Measurements from ENCODE around the gene SH3PXD2B.
"Not testable (repeated sequence)": the region's sequence is repeated elsewhere in the genome, so short reads cannot be mapped to it uniquely, and the experiment has no call there.

The SH3PXD2B gene

DNA sequence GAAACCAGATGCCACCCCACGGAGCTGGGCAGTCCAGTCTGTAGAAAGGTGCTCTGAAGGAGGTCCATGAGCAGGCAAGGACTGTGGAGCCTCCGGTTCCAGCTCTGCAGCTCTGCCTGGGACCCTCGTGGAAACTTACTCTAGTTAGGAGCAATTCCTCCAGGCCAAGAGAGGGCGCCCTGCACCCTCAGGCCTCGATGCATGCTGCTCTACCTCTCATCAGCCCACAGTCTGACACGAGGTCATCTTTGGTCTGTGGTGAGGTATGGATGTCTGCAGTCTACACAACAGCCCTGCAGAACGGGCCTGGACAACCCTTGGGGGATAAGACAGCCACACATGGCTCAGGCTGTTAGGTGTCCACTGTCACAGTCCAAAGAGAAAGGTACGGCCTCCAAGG lies 120.1 kb downstream of the SH3PXD2B start:
- peak in 1 of 2 donors; percentile 5 for DNase-seq

DNA sequence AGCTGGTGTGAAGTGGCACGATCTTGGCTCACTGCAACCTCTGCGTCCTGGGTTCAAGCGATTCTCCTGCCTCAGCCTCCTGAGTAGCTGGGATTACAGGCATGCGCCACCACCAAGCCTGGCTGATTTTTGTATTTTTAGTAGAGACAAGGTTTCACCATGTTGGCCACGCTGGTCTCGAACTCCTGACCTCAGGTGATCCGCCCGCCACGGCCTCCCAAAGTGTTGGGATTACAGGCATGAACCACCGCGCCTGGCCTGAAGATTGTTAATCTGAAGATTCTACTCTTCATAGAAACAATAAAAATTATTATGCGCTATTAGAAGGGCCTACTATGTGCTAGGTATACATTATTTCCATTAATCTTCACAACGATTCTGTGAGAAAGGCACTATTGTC lies 127.4 kb downstream of the SH3PXD2B start:
- not testable (repeated sequence) for DNase-seq

DNA sequence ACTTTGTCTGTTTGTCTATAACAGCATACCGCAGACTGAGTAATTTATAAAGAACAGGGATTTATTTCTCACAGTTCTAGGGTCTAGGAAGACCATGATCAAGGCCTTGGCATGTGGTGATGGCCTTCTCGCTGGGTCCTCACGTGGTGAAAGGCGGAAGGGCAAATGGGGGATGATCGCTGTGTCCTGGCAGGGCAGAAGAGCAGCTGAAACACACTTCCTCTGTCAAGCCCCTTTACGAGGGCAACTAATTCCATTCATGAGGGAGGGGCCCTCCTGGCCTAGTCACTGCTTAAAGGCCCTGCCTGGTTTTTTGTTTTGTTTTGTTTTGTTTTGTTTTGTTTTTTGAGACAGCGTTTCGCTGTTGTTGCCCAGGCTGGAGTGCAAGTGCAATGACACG lies 128.9 kb downstream of the SH3PXD2B start:
- no peak for DNase-seq

DNA sequence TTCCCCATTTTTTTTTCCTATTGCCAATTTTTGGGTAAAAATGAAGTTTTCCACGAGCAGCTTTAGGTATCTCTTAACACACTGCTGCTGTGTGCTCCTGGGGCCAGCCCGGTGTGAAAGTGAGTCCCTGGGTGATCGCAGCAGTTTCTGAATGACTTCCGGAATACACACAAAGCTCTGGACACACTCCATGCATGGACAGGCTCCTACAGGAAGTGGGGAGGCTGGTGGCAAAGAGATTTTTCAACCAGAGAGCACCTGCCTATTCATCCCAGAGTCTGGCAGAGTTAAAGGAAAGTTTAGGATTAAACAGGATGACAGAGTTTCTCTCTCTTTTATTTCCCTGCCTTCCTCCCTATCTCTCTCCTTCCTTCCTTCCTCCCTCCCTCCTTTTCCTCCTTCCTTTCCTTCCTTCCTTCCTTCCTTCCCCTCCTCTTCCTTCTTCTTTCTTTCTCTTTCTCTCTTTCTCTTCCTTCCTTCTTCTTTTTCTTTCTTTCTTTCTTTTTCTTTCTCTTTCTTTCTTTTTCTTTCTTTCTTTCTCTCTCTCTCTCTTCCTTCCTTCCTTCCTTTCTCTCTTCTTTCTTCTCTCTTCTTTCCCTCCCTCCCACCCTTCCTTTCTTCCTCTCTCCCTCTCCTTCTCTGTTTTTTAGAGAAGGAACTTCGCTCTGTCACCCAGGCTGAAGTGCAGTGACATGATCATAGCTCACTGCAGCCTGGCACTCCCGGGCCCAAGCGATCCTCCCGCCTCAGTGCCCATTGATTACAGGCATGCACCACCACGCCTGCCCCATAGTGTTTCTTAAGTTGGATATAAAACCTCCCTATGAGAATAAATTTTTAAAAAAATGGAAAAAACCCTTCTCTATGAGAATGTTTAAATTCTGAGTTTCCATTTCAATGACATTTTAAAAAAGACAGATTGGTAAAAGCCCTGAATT lies 132.0 kb downstream of the SH3PXD2B start:
- no peak for DNase-seq

DNA sequence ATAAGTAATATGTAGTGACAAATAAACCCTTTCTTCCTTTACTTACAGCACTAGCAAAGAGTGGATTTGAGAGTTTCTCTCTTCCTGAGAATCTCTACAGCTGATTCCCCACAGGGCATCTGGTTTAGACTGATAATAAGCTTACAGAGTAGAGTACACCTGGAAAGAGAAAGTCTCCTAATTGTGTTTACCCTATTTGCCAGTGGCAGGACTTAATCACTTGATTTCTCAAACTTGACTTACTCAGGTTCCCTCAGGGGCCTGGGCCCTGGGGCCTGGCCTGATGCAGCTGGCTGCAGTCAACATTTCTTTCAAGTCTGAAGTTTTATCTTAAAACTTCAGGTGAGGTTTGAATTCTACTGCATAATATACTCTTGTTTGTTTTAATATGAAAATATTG lies 132.7 kb downstream of the SH3PXD2B start:
- no peak for DNase-seq

DNA sequence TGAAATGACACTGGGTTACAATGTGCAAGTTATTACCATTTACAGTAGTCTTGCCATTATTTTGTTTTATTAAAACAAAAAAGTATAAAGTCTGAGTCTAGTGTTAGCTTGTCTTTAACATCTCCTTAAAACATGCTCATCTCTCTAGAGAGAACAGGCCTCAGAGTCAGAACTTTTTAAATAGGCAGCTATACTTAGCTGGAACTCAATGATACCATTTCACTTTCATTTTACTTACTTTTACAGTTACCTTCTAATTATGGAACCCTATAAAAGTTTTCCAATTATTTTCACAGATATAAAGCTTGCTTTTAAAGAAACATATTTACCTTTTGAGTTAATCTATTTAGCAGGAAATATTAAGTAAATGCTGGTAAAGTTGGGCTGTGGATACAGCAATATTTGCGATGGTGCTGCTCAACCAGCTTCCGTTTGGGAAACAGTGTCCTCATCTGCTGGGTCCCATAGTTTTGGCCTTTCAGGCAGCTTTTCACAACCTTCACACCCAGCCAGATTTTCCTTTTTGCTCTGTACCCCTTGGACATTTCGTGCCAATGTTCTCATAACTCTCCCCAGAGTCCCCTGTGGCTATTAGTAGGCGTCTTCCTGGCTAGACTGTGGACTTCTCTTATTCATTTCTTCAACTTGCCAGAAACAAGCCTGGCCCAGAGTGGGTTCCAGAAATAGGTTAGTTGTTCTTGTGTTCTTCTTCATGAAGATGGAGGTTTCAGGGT lies 134.4 kb downstream of the SH3PXD2B start:
- no peak for DNase-seq

DNA sequence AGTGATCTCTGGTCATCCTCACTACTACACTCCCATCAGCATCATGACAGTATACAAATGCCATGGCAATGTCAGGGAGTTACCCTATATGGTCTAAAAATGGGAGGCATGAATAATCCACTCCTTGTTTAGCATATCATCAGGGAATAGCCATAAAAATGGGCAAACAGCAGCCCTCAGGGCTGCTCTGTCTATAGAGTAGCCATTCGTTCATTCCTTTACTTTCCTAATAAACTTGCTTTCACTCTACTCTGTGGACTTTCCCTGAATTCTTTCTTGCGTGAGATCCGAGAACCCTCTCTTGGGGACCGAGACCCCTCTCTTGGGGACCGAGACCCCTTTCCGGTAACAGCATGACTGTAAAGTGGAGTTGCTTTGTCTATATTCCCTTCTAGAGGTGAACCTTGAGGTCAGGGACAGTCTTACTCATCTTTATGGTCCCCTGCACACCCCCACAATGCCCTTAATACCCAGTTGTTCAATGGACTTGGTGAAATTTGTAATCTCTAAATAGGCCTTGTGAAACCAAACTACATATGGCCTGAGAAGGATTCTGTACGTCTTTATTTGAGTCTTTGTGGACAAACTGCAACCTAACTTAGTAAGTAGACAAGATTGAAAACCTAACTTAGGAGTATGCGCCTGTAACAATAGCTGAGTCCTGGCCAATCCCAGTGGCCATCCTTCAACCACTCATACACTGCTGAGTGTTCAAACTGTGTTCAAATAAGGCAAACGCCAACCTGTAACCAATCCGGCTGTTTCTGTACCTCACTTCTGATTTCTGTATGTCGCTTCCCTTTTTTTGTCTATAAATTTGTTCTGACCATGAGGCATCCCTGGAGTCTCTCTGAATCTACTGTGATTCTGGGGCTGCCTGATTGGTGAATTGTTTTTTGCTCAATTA lies 138.5 kb downstream of the SH3PXD2B start:
- DNase-seq = no peak

DNA sequence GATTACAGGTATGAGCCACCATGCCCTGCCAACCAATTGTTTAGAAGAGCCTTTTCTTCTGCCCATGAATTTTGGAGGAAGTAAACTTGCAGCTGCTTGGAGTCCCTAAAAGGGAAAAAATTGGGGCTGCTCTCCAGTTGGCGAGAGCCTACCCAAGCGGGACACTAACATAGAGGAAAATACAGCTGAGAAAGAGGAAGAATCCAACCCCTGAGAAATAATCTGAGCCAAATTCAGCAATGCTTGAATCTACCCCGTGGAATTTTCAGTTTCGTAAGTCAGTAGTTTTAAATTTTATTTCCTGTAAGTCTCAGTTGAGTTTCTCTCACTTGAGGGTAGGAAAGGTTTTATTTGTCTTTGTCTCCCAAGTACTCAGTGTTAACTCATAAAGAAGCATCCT lies 140.4 kb downstream of the SH3PXD2B start:
- DNase-seq = no peak

DNA sequence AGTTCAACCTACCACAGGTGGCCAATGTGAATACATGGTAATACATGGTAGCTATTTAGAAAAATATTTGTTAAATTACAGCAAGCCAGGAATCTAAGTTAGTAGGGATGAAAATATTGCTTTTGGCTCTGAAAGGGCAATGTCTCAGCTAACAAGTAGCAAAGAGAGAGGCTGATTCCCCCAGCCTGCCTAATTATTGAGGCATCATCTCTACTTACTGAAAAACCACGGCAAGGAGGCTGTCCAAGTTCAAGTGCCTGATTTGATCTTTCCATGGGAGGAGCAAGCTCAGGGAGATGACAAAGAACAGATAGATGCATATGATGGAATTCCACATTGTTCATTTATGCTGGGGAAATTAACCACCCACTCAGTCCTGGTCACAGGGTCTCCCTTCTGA lies 142.0 kb downstream of the SH3PXD2B start:
- DNase-seq = no peak

DNA sequence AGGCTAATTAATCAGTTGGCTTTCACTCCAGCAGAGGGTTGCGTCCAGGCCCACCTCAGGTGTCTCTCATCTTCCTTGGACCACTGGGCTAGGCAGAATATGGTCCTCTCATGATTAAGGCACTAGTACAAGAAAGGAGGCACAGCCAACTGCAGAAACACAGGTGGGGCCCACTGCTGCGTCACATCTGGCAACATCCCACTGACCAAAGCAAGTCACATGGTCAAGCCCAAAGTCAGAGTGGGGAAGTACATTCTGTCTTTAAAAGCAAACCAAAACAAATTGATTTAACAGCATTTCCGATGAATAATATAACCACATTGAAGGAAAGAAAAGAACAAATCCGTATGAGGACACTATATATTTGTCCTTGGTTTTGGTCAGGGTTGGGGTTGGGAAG lies 142.7 kb downstream of the SH3PXD2B start:
- DNase-seq = no peak

DNA sequence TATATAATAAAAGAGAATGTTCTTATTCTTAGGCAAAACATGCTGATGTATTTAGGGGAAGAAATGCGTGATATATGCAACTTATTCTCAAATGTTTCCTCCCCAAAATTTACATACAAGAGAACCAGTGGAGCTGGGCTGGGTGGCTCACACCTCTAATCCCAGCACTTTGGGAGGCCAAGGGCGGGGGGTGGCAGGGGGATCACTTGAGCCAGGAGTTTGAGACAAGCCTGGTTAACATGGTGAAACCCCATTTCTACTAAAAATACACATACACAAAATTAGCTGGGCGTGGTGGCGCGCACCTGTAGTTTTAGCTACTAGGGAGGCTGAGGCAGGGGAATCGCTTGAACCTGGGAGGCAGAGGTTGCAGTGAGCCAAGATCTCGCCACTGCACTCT lies 143.3 kb downstream of the SH3PXD2B start:
- DNase-seq = no peak

DNA sequence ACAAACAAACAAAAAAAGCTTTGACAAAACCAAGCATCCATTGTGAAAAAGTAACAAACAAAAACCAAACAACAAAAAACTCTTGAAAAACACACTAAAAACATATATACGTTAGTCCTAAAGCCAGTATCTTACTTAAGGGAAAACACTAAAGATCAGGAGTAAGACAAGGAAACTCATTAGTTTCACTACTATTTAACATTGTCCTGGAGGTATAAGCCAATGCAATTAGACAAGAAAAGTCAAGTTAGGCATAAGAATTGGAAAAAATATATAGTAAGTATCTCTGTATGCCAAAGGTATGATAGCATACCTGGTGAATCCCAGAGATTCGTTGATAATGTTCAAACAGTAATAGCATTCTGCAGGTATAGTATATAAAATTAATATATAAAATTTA lies 148.9 kb downstream of the SH3PXD2B start:
- DNase-seq = no peak

DNA sequence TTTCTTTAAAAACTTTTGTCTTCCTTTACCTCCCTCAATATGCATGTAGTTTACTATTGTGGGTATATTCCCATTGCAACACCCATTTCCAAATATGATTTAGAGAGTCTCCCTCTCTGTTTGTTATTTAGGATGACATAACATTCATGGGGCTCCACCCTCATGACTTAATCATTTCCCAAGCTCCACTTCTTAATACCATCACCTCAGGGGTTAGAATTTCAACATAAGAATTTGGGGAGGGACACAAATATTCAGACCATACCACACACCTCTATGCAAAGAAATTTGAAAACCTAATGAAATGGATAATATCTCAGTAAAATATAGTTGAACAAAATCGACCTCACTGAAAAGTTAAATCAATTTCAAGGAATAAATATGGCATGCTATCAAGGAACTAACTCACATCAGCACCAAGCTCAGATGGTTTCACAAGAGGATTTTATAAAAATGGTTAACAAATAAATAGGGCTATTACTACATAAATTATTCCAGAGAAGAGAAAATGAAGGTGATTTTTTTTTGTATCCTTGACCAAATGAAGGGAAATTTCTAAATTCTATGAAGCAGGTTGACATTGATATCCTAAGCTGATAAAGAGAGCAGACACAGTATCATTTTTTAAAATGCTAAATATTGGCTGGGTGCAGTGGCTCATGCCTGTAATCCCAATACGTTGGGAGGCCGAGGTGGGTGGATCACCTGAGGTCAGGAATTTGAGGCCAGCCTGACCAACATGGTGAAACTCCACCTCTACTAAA lies 150.6 kb downstream of the SH3PXD2B start:
- no peak for DNase-seq

DNA sequence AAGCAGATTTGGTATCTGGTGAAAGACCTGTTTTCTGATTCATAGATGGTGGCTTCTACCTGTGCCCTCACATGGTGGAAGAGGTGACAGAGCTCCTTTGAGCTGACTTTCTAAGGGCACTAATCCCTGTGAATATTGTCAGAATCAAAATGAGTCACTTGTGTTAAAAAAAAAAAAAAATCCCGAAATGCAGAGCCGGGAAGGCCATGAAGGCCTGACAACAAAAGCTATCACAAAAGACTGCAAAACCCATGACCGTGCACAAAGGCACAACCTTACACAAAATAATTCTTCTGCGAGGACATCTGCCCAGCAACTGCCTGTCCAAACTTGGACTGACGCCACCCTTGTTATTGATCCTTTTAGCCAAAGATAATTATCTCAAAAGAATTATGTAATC lies 151.2 kb downstream of the SH3PXD2B start:
- DNase-seq = no peak

DNA sequence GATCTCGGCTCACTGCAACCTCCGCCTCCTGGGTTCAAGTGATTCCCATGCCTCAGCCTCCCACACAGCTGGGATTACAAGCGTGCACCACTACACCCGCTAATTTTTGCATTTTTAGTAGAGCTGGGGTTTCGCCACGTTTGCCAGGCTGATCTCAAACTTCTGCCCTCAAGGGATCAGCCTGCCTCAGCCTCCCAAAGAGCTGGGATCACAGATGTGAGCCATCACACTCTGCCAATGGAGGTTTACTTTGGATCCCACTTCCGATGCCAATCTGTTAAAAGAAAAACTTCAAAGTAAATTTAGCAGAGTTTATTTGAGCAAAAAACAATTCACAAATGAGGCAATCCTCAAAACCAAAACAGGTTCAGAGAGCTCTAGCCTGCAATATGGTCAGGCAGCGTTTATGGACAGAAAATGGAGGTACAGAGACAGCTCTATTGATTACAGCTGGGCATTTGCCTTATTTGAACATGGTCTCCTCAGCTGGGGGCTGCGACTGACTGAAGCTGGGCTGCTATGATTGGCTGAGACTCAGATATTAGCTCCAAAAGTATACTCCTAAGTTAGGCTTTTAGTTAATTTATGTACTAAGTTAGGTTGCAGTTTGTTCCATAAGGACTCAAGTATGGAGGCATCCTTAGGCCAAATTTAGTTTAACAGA lies 152.1 kb downstream of the SH3PXD2B start:
- DNase-seq = no peak

DNA sequence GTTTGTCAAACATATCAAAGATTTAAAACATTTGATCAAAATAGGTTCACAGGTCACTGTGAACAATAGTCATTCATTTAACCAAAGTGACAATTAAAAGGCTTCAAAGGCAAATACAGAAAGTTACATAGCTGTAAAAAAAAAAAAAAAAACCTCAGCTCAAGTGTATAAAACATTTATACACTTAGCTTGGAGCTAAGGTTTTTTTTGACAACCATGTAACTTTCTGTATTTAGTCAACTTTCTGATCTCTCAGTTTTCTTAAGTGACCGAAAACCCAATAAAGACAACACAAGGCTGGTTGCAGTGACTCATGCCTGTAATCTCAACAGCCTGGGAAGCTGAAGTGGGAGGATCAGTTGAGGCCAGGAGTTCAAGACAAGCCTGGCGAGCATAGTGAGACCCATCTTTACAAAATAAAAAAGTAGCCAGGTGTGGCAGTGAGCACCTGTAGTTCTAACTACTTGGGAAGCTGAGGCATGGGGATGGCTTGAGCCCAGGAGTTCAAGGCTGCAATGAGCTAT lies 154.3 kb downstream of the SH3PXD2B start:
- DNase-seq = no peak

DNA sequence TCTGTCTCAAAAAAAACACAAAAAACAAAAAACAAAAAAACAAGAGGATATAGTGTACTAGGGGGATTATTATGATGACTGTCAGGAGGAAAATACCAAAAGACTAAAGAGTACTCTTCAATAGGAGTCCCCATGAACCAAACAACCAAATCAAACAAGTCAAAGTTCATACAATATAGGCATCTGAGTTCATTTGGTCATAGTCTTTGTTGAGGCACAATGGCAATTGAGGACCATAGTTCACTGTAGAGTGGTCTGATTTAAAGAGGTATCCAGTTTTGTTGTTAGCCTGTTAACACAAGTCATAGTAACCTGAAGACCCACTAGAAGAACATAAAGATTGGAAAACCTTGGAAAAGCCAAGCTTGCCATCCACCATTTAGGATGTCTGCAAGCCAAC lies 159.5 kb downstream of the SH3PXD2B start:
- DNase-seq = no peak

DNA sequence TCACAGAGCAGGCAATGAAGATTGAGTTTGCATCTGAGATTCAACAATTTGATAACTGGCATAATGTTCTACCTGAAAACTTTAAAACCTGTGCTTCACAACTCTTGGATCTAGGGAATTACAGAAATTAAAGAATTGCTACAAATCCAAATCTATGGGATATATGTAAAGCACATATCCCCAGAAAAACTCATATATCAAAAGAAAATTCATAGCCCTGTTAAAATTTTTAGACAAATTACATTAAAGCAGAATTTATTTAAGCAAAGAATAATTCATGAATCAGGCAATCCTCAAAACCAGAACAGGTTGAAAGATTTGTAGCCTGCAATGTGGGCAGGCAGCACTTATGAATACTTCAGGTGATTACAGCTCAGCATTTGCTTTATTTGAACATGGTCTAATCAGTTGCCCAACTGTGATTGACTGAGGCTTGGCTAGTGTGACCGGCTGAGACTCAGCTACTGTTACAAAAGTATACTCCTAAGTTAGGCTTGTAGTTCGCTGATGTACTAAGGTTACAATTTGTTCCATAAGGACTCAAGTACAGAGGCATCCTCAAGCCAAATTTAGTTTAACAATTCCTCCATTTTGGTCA lies 160.5 kb downstream of the SH3PXD2B start:
- no peak for DNase-seq

DNA sequence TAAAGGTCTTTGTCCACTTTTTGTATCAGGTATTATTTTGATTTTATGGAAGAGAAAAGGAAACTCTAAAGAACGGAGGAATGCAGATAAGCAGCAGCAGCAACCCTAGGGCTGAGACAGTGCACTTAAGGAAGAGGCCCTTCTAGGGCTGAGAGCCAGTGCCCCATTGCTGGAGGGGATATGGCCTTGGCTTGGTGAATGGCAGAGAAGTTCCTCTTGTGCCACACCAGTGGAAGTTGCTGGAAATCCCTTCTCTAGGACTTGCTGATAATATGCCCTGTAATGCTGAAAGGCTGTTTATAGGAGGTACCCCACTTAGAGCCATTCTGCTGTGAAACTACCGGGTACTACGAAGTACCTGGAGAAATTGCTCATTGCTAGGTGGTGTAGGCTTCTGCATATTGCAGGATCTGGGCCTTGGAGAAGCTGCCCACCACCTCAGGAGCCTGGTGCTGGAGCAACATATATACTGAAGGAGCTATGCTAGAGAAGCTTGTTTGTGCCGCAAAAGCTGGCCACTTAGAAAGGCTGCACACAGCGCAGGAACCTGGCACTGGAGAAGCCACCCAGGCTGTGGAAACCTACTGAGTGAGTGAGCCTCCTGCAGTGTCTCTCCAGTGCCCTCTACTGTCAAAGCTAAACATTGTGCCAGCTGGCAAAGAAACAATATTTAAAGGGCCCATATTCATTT lies 161.1 kb downstream of the SH3PXD2B start:
- peak; percentile 37 to 45 for DNase-seq

DNA sequence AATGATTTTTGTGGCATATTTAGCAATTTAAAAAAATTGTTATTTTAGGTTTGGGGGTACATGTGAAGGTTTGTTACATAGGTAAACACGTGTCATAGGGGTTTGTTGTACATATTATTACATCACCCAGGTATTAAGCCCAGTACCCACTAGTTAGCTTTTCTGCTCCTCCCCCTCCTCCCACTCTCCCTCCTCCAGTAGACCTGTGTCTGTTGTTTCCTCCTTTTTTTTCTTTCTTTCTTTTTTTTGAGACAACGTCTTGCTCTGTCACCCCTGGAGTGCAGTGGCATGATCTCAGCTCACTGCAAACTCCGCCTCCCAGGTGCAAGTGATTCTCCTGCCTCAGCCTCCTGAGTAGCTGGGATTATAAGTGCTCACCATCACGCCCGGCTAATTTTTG lies 162.5 kb downstream of the SH3PXD2B start:
- DNase-seq = not testable (repeated sequence)
